HEK293 (cell line): ENCODE measurements around the gene ADRA2C.
"Not testable (repeated sequence)": the region's sequence is repeated elsewhere in the genome, so short reads cannot be mapped to it uniquely, and the experiment has no call there.

Experiments
- CTCF ChIA-PET: fragments of 350-600 bp; formaldehyde crosslinking; extraction: SDS; loops from one replicate; lab custom pipeline; 2021; ENCODE audit warnings: antibody characterized with exemption; lab: Yijun Ruan, JAX
- POLR2A ChIA-PET: fragments of 300-600 bp; formaldehyde crosslinking; extraction: SDS; loops from one replicate; lab custom pipeline; 2020; ENCODE audit warnings: antibody characterized with exemption, inconsistent platforms; lab: Yijun Ruan, JAX
- H3K27ac ChIP-seq: fragments of 200-500 bp; sonication (Bioruptor generic); 2 replicates; pipeline ENCODE4 v1.5.1; 2014; ENCODE audit warnings: low read depth, low read length, control low read depth, inconsistent platforms; ENCODE audit errors: extremely low read depth
- H3K36me3 ChIP-seq, 2 experiments: fragments of 200-500 bp in 1 of 2; sonication (Bioruptor generic) in 1 of 2; 1 replicate in 1 of 2; 2 replicates in 1 of 2; pipeline ENCODE4 v1.5.1; 2014 to 2017; ENCODE audit warnings: inconsistent platforms in 2 of 2, low read length in 2 of 2; ENCODE audit not compliant: control insufficient read depth in 2 of 2, insufficient read depth in 1 of 2
- H3K4me1 ChIP-seq: fragments of 200-500 bp; sonication (Bioruptor generic); 2 replicates; pipeline ENCODE4 v1.5.1; 2014; ENCODE audit warnings: mild to moderate bottlenecking, low read length, inconsistent platforms; ENCODE audit not compliant: control insufficient read depth, insufficient read depth
- H3K4me3 ChIP-seq: 2 replicates; pipeline ENCODE4 v1.5.1; 2011; ENCODE audit warnings: low read depth, mild to moderate bottlenecking, control low read depth, low read length, moderate library complexity
- H3K9me3 ChIP-seq: fragments of 200-500 bp; sonication (Bioruptor generic); 2 replicates; pipeline ENCODE4 v1.5.1; 2014; ENCODE audit warnings: low read depth, low read length, inconsistent platforms; ENCODE audit not compliant: control insufficient read depth, insufficient read depth
- HOXC10 ChIP-seq: sonication (generic); formaldehyde crosslinking; IDR thresholded peaks from 2 replicates; pipeline ENCODE4 v1.8.1; 2023; ENCODE audit warnings: mild to moderate bottlenecking, missing genetic modification reagents
- KLF1 ChIP-seq: fragments of 450-650 bp; formaldehyde crosslinking; IDR thresholded peaks from 2 replicates; pipeline ENCODE4 v1.5.1; 2016; ENCODE audit warnings: missing biosample characterization, missing genetic modification characterization
- PRDM1 ChIP-seq: fragments of 450-650 bp; formaldehyde crosslinking; IDR thresholded peaks from 2 replicates; pipeline ENCODE4; 2016; ENCODE audit warnings: missing biosample characterization, missing genetic modification characterization
- ZBTB11 ChIP-seq: fragments of 450-650 bp; formaldehyde crosslinking; conservative IDR thresholded peaks from 2 replicates; pipeline ENCODE4 v1.5.1; 2016; ENCODE audit warnings: low read depth, missing biosample characterization, missing genetic modification characterization
- ZNF114 ChIP-seq: fragments of 450-650 bp; formaldehyde crosslinking; IDR thresholded peaks from 2 replicates; pipeline ENCODE4 v1.5.0; 2017; ENCODE audit warnings: missing biosample characterization, missing genetic modification characterization
- ZNF324 ChIP-seq: fragments of 450-650 bp; formaldehyde crosslinking; IDR thresholded peaks from 2 replicates; pipeline ENCODE4 v1.5.1; 2016; ENCODE audit warnings: missing biosample characterization, missing genetic modification characterization
- ZNF416 ChIP-seq: fragments of 450-650 bp; formaldehyde crosslinking; IDR thresholded peaks from 2 replicates; pipeline ENCODE4 v1.5.1; 2016; ENCODE audit warnings: missing biosample characterization, missing genetic modification characterization
- ZNF521 ChIP-seq: fragments of 450-650 bp; formaldehyde crosslinking; IDR thresholded peaks from 2 replicates; pipeline ENCODE4 v1.5.1; 2017; ENCODE audit warnings: missing biosample characterization, mild to moderate bottlenecking, missing genetic modification characterization
- ZNF530 ChIP-seq: fragments of 450-650 bp; formaldehyde crosslinking; IDR thresholded peaks from 2 replicates; pipeline ENCODE4 v1.5.1; 2016; ENCODE audit warnings: low read depth, missing biosample characterization, missing genetic modification characterization
- ZNF664 ChIP-seq: fragments of 450-650 bp; formaldehyde crosslinking; IDR thresholded peaks from 2 replicates; pipeline ENCODE4 v1.5.1; 2016; ENCODE audit warnings: missing biosample characterization, missing genetic modification characterization
- ZNF707 ChIP-seq: fragments of 450-650 bp; formaldehyde crosslinking; IDR thresholded peaks from 2 replicates; pipeline ENCODE4 v1.5.1; 2016; ENCODE audit warnings: missing biosample characterization, missing genetic modification characterization
- TF ChIP-seq, protein P1 (sequence below): fragments of 450-650 bp; formaldehyde crosslinking; IDR thresholded peaks from 2 replicates; pipeline ENCODE4 v1.5.1; 2016; ENCODE audit warnings: missing biosample characterization, missing genetic modification characterization
- TF ChIP-seq, protein P2 (sequence below): fragments of 450-650 bp; formaldehyde crosslinking; IDR thresholded peaks from 2 replicates; pipeline ENCODE4 v1.5.1; 2016; ENCODE audit warnings: missing biosample characterization, missing genetic modification characterization

The ADRA2C gene

DNA sequence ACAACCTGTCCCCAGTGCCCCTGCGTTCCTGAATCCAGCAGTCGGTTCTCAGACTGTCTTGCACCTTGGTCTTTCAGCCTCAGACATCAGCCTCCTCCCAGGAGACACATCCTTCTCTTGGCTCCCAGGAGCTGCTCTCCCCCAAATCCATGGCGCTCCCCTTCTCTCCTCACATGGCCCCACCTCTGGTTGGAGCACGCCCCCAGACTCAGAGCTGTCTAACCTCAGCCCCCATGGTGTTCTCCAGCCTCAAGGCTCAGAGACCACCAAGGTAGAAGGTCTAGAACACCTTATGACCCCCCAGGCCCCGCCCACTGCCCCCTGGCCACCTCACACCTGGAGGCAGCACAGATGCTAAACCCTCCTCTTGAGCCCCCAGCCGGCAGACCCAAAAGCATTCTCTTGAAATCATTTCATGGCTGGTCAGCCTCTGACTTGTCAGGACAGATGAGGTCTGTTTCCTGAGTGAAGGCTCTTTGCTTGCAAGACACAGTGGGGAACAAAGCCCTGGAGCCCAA, 47.9 kb downstream of the ADRA2C start:
- no peak overlapping the region for H3K4me3 ChIP-seq
- ChIA-PET POLR2A (no interaction called here), CTCF (interaction anchor here (1.0 kb wide), 1 partner anchor 333 kb away, joined by 4 read pairs; no protein-coding TSS in a partner anchor)
- no peaks in the 10 kb centered on the region for H3K4me1 ChIP-seq
- no peak for TF ChIP-seq ZNF416 (tag by site-specific recombination)
- TF ChIP-seq, protein P1, sequence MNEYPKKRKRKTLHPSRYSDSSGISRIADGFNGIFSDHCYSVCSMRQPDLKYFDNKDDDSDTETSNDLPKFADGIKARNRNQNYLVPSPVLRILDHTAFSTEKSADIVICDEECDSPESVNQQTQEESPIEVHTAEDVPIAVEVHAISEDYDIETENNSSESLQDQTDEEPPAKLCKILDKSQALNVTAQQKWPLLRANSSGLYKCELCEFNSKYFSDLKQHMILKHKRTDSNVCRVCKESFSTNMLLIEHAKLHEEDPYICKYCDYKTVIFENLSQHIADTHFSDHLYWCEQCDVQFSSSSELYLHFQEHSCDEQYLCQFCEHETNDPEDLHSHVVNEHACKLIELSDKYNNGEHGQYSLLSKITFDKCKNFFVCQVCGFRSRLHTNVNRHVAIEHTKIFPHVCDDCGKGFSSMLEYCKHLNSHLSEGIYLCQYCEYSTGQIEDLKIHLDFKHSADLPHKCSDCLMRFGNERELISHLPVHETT (tag by site-specific recombination), result no peak
- TF ChIP-seq ZNF114 (tag by site-specific recombination), result no peak
- TF ChIP-seq ZNF521 (tag by site-specific recombination), result no peak
- no peak for TF ChIP-seq ZNF707 (tag by site-specific recombination)
- TF ChIP-seq PRDM1 (tag by site-specific recombination), result no peak
- no peak for TF ChIP-seq ZBTB11 (tag by site-specific recombination)
- TF ChIP-seq KLF1 (tag by site-specific recombination), result no peak
- TF ChIP-seq, protein P2, sequence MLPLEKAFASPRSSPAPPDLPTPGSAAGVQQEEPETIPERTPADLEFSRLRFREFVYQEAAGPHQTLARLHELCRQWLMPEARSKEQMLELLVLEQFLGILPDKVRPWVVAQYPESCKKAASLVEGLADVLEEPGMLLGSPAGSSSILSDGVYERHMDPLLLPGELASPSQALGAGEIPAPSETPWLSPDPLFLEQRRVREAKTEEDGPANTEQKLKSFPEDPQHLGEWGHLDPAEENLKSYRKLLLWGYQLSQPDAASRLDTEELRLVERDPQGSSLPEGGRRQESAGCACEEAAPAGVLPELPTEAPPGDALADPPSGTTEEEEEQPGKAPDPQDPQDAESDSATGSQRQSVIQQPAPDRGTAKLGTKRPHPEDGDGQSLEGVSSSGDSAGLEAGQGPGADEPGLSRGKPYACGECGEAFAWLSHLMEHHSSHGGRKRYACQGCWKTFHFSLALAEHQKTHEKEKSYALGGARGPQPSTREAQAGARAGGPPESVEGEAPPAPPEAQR, result no peak
- TF ChIP-seq ZNF530 (tag by site-specific recombination), result no peak
- TF ChIP-seq ZNF664, result no peak
- H3K9me3 ChIP-seq, result no peaks in the 10 kb centered on the region
- H3K27ac ChIP-seq, result no peak overlapping the region
- no peaks in the 10 kb centered on the region for H3K36me3 ChIP-seq

DNA sequence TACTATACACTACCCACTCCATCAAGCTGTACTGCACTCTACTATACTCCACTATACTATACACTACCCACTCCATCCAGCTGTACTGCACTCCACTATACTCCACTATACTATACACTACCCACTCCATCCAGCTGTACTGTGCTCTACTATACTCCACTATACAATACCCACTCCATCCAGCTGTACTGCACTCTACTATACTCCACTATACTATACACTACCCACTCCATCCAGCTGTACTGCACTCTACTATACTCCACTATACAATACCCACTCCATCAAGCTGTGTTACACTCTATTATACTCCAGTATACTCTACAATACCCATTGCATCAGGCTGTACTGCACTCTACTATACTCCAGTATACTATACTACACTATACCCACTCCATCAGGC, 48.7 kb downstream of the ADRA2C start:
- H3K27ac ChIP-seq, H3K4me3 ChIP-seq, POLR2A ChIA-PET, H3K9me3 ChIP-seq, H3K36me3 ChIP-seq, H3K4me1 ChIP-seq: not testable (repeated sequence)
- CTCF ChIA-PET, result interaction anchor here (1.0 kb wide), 1 partner anchor 334 kb away, joined by 4 read pairs; no protein-coding TSS in a partner anchor

DNA sequence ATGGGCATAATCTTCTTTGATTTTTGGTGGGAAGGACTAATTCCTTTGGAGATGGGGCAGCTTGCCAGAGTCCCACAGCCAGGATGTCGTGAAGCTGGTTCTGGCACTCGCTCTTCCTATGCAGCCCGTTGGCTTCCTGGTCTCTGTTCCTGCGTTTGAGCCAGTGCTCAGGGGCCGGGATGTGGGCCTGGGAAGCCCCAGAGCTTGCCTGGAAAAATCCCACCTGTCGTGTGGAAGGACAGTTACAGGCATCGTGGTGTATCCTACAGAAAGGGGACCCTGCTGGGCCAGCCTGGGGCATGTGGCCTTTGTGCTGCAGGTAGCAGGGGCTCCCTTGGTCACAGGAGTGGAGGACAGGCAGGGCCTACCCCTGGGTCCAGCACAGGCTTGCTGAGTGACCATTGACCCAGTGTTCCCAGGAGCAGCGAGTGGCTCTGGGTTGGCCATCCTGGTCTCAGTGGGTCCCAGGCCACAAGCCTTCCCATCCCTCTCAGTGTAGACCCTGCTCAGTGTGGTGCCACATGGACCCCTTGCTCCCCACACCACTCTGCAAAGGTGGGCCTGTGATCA, 50.2 kb downstream of the ADRA2C start:
- no peak for TF ChIP-seq HOXC10
- TF ChIP-seq ZNF324 (tag by site-specific recombination), result no peak
- TF ChIP-seq, all 188 proteins: peak for 0
- CTCF ChIA-PET, result no interaction called here
- Histone ChIP-seq H3K4me1 (no peaks in the 10 kb centered on the region), H3K4me3 (no peak overlapping the region), H3K9me3 (no peaks in the 10 kb centered on the region), H3K27ac (no peak overlapping the region), H3K36me3 (no peaks in the 10 kb centered on the region)
- POLR2A ChIA-PET, result no interaction called here
